RWPE2 (cell line): ENCODE data around the gene EFCAB11.
A peak's percentile ranks its signal among the peaks of the same experiment; 100 is the strongest.

Experiments used
- ATAC-seq: fragments of 200-7000 bp; cut with Tn5 transposase; 3 replicates; pipeline ENCODE4 v1.9.1; 2021; ENCODE audit warnings: low read depth
- DNase-seq: peaks from one replicate; pipeline ENCODE4 v3.0.0-alpha.2; 2020; ENCODE audit warnings: low spot score
- H3K27ac ChIP-seq: fragments of 450-650 bp; 2 replicates; pipeline ENCODE4 v1.5.1; 2017; ENCODE audit warnings: mild to moderate bottlenecking; ENCODE audit not compliant: poor library complexity, severe bottlenecking
- H3K27me3 ChIP-seq: fragments of 250-450 bp; sonication (Bioruptor Pico); 2 replicates; pipeline ENCODE4 v1.5.1; 2021; ENCODE audit warnings: mild to moderate bottlenecking, moderate library complexity; ENCODE audit not compliant: insufficient read depth, poor library complexity, severe bottlenecking
- H3K36me3 ChIP-seq: fragments of 250-450 bp; sonication (Bioruptor Pico); 2 replicates; pipeline ENCODE4 v1.5.1; 2020; ENCODE audit warnings: low read depth, mild to moderate bottlenecking, moderate library complexity
- H3K4me1 ChIP-seq: fragments of 250-450 bp; sonication (Bioruptor Pico); 2 replicates; pipeline ENCODE4 v1.5.1; 2021; ENCODE audit warnings: mild to moderate bottlenecking, moderate library complexity; ENCODE audit not compliant: insufficient read depth, poor library complexity, severe bottlenecking
- H3K4me3 ChIP-seq: fragments of 250-450 bp; sonication (Bioruptor Pico); 2 replicates; pipeline ENCODE4 v1.5.1; 2021; ENCODE audit warnings: mild to moderate bottlenecking, moderate library complexity; ENCODE audit not compliant: severe bottlenecking
- H3K9me3 ChIP-seq: fragments of 250-450 bp; sonication (Bioruptor Pico); 2 replicates; pipeline ENCODE4 v1.5.1; 2021; ENCODE audit warnings: mild to moderate bottlenecking, moderate library complexity; ENCODE audit not compliant: severe bottlenecking
- CTCF ChIP-seq: fragments of 450-650 bp; IDR thresholded peaks from one replicate; pipeline ENCODE4 v1.5.1; 2017; ENCODE audit warnings: mild to moderate bottlenecking, moderate library complexity; ENCODE audit not compliant: poor library complexity, severe bottlenecking

EFCAB11 gene

GRCh38 chr14:89849931-89850330 is 104.6 kb downstream of the EFCAB11 start:
- no peaks in the 10 kb centered on the region for H3K36me3 ChIP-seq
- DNase-seq (no peak), ATAC-seq (peak; percentile 49; the same call in 2 of the 3 replicates)
- H3K4me1 ChIP-seq = peaks cover 5% of the 10 kb centered on the region
- no peaks in the 10 kb centered on the region for H3K27me3 ChIP-seq
- H3K27ac ChIP-seq = no peak overlapping the region
- no peak for TF ChIP-seq CTCF
- no peaks in the 10 kb centered on the region for H3K9me3 ChIP-seq
- H3K4me3 ChIP-seq = no peak overlapping the region

GRCh38 chr14:89848165-89848564 is 106.4 kb downstream of the EFCAB11 start:
- Histone ChIP-seq H3K9me3 (no peaks in the 10 kb centered on the region), H3K36me3 (no peaks in the 10 kb centered on the region), H3K4me3 (no peak overlapping the region), H3K4me1 (peaks cover 11% of the 10 kb centered on the region), H3K27ac (no peak overlapping the region), H3K27me3 (no peaks in the 10 kb centered on the region)
- ATAC-seq (no peak), DNase-seq (no peak)
- TF ChIP-seq CTCF = peak; percentile 49

GRCh38 chr14:89845346-89845745 is 109.2 kb downstream of the EFCAB11 start:
- H3K36me3 ChIP-seq = no peaks in the 10 kb centered on the region
- no peak for DNase-seq
- peaks cover 11% of the 10 kb centered on the region for H3K4me1 ChIP-seq
- no peaks in the 10 kb centered on the region for H3K27me3 ChIP-seq
- no peak overlapping the region for H3K4me3 ChIP-seq
- no peak overlapping the region for H3K27ac ChIP-seq
- TF ChIP-seq CTCF = no peak
- H3K9me3 ChIP-seq = no peaks in the 10 kb centered on the region
- peak; percentile 69 for ATAC-seq

GRCh38 chr14:89844508-89844907 is 110.0 kb downstream of the EFCAB11 start:
- Histone ChIP-seq H3K27ac (no peak overlapping the region), H3K4me1 (peaks cover 11% of the 10 kb centered on the region), H3K4me3 (no peak overlapping the region), H3K36me3 (no peaks in the 10 kb centered on the region), H3K27me3 (no peaks in the 10 kb centered on the region), H3K9me3 (no peaks in the 10 kb centered on the region)
- DNase-seq = no peak
- no peak for ATAC-seq
- no peak for TF ChIP-seq CTCF

GRCh38 chr14:89842837-89843236 is 111.7 kb downstream of the EFCAB11 start:
- H3K27ac ChIP-seq = no peak overlapping the region
- no peak for DNase-seq

More at GRCh38 chr14:89842837-89843236, 111.7 kb downstream of the EFCAB11 start:
- no peaks in the 10 kb centered on the region for H3K36me3 ChIP-seq
- H3K4me1 ChIP-seq = peaks cover 11% of the 10 kb centered on the region
- TF ChIP-seq CTCF = no peak
- H3K27me3 ChIP-seq = no peaks in the 10 kb centered on the region
- ATAC-seq = no peak
- peaks cover 2% of the 10 kb centered on the region for H3K9me3 ChIP-seq
- no peak overlapping the region for H3K4me3 ChIP-seq
